AG10803 (cell line): ENCODE results near the gene ATAD5.

Experiments
- DNase-seq: peaks from one replicate; pipeline ENCODE4 v3.0.0; 2010; ENCODE audit warnings: low read depth
- H3K4me3 ChIP-seq: 2 replicates; pipeline ENCODE4 v1.5.1; 2011; ENCODE audit warnings: mild to moderate bottlenecking, low read length, control low read depth
- CTCF ChIP-seq: conservative IDR thresholded peaks from 2 replicates; pipeline ENCODE4 v1.5.1; 2011; ENCODE audit warnings: mild to moderate bottlenecking, low read length, control low read depth, inconsistent platforms

Gene ATAD5

GRCh38 chr17:30827082-30827481 is 4.7 kb upstream of the ATAD5 start:
- H3K4me3 ChIP-seq: no peak overlapping the region
- no peak for DNase-seq
- TF ChIP-seq CTCF: no peak

GRCh38 chr17:30829022-30829421 is 2.7 kb upstream of the ATAD5 start:
- no peak for DNase-seq
- TF ChIP-seq CTCF: no peak
- no peak overlapping the region for H3K4me3 ChIP-seq

GRCh38 chr17:30831257-30831656 is 509 bp upstream of the ATAD5 start:
- peak; percentile 8 for DNase-seq
- TF ChIP-seq CTCF: no peak
- H3K4me3 ChIP-seq: peak overlapping the region; percentile 90

- no peak for DNase-seq
- no peak for TF ChIP-seq CTCF
- peak overlapping the region; percentile 90 for H3K4me3 ChIP-seq
Observed at GRCh38 chr17:30832438-30833124, 815 bp downstream of the ATAD5 start.

- no peak for DNase-seq
- TF ChIP-seq CTCF: no peak
- H3K4me3 ChIP-seq: no peak overlapping the region
Observed at GRCh38 chr17:30838202-30838807, 6.5 kb downstream of the ATAD5 start.

- no peak for TF ChIP-seq CTCF
- no peak for DNase-seq
- no peak overlapping the region for H3K4me3 ChIP-seq
Observed at GRCh38 chr17:30840771-30841170, 9.0 kb downstream of the ATAD5 start.

- no peak overlapping the region for H3K4me3 ChIP-seq
- no peak for DNase-seq
- TF ChIP-seq CTCF: no peak
Observed at GRCh38 chr17:30848021-30848420, 16.3 kb downstream of the ATAD5 start.
